HG03097 (cell line): ENCODE results near the gene ABHD16B.

Experiments used
- ATAC-seq: cut with Tn5 transposase; IDR thresholded peaks from one replicate; pipeline ENCODE4 v1.9.1; 2021; ENCODE audit not compliant: unreplicated experiment, low FRiP score

ABHD16B gene

DNA sequence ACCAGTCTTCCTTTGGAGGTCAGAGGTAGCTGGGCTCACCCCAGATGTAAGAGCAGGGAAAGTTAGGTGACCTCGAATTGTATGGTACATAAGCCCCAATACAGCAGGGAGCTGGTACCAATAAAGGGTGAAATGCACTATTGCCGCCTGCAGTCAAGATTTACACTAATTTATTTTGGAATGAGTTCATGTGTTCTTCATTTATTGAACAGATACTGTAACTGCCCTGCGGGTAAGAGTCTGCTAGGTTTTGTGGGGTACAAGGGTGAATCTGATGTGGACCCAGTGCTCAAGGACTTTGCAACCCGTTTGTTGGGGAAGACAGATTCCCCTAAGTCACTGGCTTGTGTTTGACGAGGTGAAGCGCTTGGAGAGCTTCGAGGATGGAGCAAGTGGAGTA is 31.1 kb downstream of the ABHD16B start:
- no peak for ATAC-seq

DNA sequence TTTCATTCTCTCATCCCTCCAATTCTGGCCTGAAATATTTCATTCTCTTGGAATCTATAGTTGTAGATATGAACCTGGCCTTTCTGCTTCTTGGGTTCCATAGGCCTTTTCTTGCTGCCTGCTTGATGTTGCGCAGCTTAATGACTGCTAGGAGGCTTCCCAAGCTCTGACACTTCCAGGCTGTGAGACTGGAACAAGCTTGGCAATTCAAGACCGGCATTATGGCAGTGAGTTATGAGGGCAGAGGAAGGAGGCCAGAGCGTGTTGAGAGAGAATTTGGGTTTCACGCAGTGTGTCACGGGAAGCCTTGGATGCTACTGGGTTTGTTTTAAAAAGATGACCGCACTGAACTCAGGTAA is 32.7 kb downstream of the ABHD16B start:
- no peak for ATAC-seq

DNA sequence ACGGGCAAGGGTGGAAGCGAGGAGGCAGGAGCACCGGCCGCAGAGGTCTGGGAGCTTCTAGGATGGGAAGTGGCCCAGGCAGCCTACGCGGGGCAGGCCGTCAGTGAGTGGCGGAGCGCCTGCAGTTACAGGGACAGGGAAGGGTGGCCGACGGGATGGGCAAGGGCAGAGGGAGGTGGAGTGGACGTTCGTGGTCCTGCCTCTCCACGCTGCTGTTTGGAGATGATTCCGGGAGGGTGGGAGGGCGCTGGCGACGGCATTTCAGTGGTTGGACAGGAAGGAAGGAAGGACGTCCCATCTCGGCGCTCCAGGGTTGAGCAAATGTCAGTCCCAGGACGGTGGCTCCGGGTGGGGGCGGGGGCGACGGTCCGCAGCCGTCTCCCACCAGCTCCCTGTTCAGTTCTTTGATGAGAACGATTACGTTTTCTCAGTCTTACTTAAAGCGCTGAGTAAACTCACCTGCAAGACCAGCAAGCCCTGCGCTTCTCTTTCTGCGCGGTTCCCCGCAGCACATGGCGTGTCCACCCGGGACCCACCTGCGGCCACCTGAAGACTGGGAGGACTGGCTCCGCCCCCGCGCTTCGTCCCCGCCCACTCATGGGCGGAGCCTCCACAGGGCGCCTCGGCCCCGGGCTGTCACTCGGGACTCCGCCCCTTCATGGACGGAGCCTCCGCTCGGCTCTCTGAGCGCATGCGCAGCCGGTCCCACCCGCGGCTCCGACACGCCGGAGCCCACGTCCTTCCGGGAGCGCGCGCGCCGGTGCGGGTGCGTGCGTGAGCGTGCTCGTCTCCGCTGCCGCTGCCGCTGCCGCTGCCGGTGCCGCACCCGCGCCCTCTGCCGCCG is 33.3 kb downstream of the ABHD16B start, which contains the start of gene DNAJC5:
Gene DNAJC5, plus strand, starts transcription at position 769 of the 844 bp plus-strand sequence. CDS start 33,220 bp downstream, outside the sequence.
- ATAC-seq: peak; percentile 74

GRCh38 chr20:63895202-63895951 is 34.1 kb downstream of the ABHD16B start:
- peak; percentile 10 for ATAC-seq

- ATAC-seq: no peak
Observed at GRCh38 chr20:63895952-63896263, 34.6 kb downstream of the ABHD16B start.

DNA sequence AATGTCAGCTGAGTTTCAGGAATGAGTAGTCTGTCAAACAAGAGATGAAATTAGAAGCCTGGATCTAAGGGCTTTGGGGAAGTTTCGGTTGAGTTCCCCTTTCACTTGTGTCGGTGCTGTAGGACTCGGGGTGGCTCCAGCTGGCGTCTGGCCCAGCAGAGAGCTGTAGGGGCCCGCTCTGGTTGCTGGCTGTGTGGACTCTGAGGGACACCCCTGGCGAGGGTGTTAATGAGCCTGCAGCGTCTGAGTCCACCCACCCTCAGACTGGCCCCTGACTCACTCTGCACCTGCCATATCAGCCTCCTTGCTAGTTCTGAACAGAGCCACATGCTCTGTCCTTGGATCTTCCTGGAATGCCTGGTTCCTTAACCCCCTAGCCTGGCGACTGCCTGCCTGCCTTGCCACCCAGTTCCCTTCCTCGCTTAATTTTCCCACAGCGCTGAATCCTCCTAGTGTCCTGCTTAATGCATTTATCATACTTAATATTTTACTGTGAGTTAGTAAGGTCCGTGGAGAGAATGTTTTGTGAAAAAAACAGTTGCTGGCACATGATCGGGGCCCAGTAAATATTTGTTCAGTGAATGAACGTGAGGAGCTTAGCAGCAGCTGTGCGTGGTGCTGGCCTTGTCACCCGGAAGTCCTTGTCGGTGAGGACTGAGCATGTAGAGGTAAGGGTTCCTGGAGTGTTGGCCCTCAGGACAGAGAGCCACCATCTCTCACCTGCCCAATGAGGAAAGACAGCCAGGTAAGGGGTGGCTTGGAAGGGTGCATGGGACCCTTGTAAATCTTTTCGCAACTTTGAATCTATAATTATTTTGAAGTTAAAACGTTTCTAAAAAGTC is 35.2 kb downstream of the ABHD16B start:
- ATAC-seq: no peak

DNA sequence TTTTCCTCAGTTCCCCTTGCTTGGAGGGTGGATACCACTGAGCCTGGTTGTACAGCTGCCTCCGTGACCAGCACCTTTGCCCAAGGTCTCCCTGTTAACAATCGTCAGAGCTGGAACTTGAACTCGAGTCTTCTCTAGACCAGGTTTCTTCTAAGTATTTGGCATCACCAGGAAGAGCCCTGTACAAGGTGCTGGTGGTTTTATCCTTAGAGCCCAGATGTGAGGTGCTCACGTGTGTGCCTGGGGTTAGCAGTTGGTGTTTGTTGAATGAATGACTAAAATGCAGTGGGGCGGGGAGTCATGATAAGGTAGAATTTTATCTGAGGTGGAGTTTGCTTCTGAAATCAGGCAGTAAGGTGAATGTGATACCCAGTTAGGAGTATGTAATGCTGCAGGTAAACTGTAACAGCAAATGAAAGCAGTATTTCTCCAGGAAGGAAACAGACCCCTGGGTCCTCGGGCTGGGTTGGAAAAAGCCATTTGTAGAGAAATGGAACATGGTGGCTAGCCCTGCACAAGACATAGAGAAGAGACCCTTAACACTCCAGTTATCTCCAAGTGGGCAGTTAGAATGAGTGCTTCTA is 36.8 kb downstream of the ABHD16B start:
- ATAC-seq: no peak

- ATAC-seq: no peak
Observed at GRCh38 chr20:63898882-63899558, 37.7 kb downstream of the ABHD16B start.

DNA sequence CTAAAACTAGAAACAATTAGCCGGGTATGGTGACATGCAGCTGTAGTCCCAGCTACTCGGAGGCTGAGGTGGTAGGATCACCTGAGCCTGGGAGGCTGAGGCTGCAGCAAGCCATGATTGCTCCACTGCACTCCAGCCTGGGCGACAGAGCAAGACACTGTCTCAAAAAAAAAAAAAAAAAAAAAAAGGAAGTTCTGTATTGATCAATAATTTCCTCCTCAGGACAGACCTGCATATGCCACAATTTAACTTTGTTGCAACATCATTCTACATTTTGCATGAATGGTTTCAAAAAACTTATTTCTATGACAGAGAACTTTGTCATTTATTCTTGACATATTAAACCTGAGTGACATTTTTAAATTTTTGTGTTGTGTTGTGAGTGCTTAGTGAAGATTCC is 39.1 kb downstream of the ABHD16B start:
- ATAC-seq: no peak

- ATAC-seq: no peak
Observed at GRCh38 chr20:63903796-63904561, 42.7 kb downstream of the ABHD16B start.

GRCh38 chr20:63908008-63908682 is 46.8 kb downstream of the ABHD16B start:
- ATAC-seq: no peak

DNA sequence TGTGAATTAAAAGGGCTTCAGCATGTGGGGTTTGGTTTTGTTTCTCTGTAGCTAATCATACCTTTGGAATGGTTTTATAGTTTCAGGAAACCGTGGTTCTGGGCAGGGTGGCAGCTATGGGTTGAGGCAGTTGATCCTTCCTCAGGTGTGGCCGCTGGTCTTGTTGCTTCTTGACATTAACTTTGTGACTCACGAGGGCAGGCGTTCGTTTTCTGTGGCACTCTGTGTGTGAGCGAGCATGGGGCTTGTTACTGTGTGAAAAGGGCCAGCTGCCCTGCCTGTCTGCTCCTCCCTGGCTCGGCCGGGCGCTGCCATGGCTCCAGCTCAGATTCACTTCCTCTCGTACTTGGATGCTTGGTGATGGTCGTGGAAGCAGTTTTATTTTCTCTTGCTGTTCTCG is 49.9 kb downstream of the ABHD16B start:
- ATAC-seq: no peak
